ENCODE results near the gene CKS2.
"Not testable (repeated sequence)": the region's sequence is repeated elsewhere in the genome, so short reads cannot be mapped to it uniquely, and the experiment has no call there.

CKS2 gene

DNA sequence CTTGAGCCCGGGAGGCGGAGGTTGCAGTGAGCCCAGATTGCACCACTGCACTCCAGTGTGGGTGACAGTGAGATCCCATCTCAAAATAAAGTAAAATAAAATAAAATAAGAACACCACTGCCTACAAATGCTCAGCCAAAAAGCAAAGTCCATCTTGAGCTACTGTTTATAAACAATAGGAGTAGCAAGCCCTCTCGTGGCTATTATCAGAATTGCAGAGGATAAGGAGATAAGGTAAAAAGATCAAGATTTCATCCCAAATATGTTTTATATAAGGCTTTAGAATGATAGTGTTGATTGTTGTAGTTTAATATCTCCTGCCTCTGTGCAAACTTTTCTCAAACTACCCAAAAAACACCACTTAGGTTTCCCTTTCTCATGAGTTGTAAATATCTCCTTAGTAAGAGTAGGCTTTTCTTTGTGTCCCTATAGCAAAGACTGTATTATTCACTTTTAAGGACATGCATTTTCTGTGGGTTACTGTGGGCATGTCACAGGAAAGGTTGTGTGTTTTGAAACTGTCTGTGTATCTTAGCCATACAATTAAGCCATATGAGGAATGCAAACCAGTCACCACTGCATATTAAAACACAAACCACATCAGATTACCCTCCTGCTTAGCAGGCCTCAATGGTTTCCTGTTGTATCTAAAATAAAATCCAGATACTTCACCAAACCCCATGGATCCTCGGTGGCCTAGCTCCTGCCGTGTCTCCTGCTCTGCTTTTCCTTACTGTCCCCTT lies 31.8 kb upstream of the CKS2 start:
- no peak overlapping the region for H3K4me2 ChIP-seq (ENCODE audit: insufficient read depth, low read length)
- no peak overlapping the region for H3K9ac ChIP-seq (ENCODE audit: low read depth, low read length)
- no peak overlapping the region for H2AFZ ChIP-seq (ENCODE audit: low read depth, low read length)
- H3K27me3 ChIP-seq (ENCODE audit: insufficient read depth, low read length, poor library complexity): no peaks in the 10 kb centered on the region
- no peaks in the 10 kb centered on the region for H4K20me1 ChIP-seq (ENCODE audit: insufficient read depth, low read length)
- peaks cover 30% of the 10 kb centered on the region for H3K4me1 ChIP-seq (ENCODE audit: insufficient read depth, low read length)
- no peaks in the 10 kb centered on the region for H3K79me2 ChIP-seq (ENCODE audit: insufficient read depth, low read length)
- H3K9me3 ChIP-seq (ENCODE audit: insufficient read depth, low read length, severe bottlenecking): peaks cover 16% of the 10 kb centered on the region
- TF ChIP-seq, protein P1, sequence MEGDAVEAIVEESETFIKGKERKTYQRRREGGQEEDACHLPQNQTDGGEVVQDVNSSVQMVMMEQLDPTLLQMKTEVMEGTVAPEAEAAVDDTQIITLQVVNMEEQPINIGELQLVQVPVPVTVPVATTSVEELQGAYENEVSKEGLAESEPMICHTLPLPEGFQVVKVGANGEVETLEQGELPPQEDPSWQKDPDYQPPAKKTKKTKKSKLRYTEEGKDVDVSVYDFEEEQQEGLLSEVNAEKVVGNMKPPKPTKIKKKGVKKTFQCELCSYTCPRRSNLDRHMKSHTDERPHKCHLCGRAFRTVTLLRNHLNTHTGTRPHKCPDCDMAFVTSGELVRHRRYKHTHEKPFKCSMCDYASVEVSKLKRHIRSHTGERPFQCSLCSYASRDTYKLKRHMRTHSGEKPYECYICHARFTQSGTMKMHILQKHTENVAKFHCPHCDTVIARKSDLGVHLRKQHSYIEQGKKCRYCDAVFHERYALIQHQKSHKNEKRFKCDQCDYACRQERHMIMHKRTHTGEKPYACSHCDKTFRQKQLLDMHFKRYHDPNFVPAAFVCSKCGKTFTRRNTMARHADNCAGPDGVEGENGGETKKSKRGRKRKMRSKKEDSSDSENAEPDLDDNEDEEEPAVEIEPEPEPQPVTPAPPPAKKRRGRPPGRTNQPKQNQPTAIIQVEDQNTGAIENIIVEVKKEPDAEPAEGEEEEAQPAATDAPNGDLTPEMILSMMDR (IDR thresholded peaks at IDR 0.05; ENCODE audit: borderline replicate concordance, extremely low read depth, low read length, poor library complexity, severe bottlenecking): peak; percentile 80
- no peak for TF ChIP-seq EZH2 (IDR thresholded peaks at IDR 0.05; ENCODE audit: borderline replicate concordance, low read depth, low read length, severe bottlenecking)
- H3K4me3 ChIP-seq (ENCODE audit: low read depth in 1 of 2, low read length in 2 of 2): no peak overlapping the region
- H3K27ac ChIP-seq (ENCODE audit: low read length): no peak overlapping the region
- DNase-seq (peak; percentile 15), ATAC-seq (ENCODE audit: insufficient read depth, low read depth) (peak; percentile 48)
- no peaks in the 10 kb centered on the region for H3K36me3 ChIP-seq (ENCODE audit: insufficient read depth, low read length)

DNA sequence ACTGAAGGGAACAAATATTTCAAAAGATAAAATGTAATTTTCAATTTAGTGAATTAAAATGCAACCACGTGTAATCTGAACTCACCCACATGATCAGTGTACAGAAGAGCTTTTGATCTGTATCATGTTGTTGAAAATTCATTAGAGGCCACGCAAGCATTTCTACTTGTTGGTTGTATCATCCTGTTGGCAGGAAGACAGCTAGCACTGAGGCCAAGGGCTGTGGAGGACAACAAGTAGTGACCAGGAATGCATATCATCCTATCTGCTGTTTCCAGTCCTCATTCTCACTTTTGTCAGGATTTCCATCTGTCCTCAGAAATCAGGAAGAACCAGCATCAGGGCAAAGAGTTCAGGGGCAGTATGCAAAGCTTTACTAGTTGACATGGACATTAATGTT lies 29.9 kb upstream of the CKS2 start:
- peaks cover 30% of the 10 kb centered on the region for H3K4me1 ChIP-seq (ENCODE audit: insufficient read depth, low read length)
- ATAC-seq (ENCODE audit: insufficient read depth, low read depth) (no peak), DNase-seq (no peak)
- no peak overlapping the region for H3K4me2 ChIP-seq (ENCODE audit: insufficient read depth, low read length)
- no peaks in the 10 kb centered on the region for H4K20me1 ChIP-seq (ENCODE audit: insufficient read depth, low read length)
- no peak overlapping the region for H3K27ac ChIP-seq (ENCODE audit: low read length)
- no peaks in the 10 kb centered on the region for H3K36me3 ChIP-seq (ENCODE audit: insufficient read depth, low read length)
- H3K9ac ChIP-seq (ENCODE audit: low read depth, low read length): no peak overlapping the region
- no peak overlapping the region for H2AFZ ChIP-seq (ENCODE audit: low read depth, low read length)
- H3K27me3 ChIP-seq (ENCODE audit: insufficient read depth, low read length, poor library complexity): no peaks in the 10 kb centered on the region
- H3K79me2 ChIP-seq (ENCODE audit: insufficient read depth, low read length): no peaks in the 10 kb centered on the region
- H3K4me3 ChIP-seq (ENCODE audit: low read depth in 1 of 2, low read length in 2 of 2): no peak overlapping the region
- H3K9me3 ChIP-seq (ENCODE audit: insufficient read depth, low read length, severe bottlenecking): no peaks in the 10 kb centered on the region
- no peak for TF ChIP-seq EZH2 (IDR thresholded peaks at IDR 0.05; ENCODE audit: borderline replicate concordance, low read depth, low read length, severe bottlenecking)
- TF ChIP-seq, protein P1 (IDR thresholded peaks at IDR 0.05; ENCODE audit: borderline replicate concordance, extremely low read depth, low read length, poor library complexity, severe bottlenecking): no peak

DNA sequence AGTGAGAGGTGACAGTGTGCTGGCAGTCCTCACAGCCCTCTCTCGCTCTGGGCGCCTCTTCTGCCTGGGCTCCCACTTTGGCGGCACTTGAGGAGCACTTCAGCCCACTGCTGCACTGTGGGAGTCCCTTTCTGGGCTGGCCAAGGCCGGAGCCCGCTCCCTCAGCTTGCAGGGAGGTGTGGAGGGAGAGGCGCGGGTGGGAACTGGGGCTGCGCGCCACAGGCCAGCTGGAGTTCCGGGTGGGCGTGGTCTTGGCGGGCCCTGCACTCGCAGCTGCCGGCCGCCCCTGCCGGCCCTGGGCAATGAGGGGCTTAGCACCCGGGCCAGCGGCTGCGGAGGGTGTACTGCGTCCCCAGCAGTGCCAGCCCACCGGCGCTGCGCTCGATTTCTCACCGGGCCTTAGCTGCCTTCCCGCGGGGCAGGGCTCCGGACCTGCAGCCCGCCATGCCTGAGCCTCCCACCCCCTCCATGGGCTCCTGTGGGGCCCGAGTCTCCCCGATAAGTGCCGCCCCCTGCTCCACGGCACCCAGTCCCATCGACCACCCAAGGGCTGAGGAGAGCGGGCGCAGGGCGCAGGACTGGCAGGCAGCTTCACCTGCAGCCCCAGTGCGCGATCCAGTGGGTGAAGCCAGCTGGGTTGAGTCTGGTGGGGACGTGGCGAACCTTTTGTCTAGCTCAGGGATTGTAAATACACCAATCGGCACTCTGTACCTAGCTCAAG lies 28.6 kb upstream of the CKS2 start:
- H3K4me1 ChIP-seq (ENCODE audit: insufficient read depth, low read length): peaks cover 18% of the 10 kb centered on the region
- H3K36me3 ChIP-seq (ENCODE audit: insufficient read depth, low read length); H3K9ac ChIP-seq (ENCODE audit: low read depth, low read length); H3K27me3 ChIP-seq (ENCODE audit: insufficient read depth, low read length, poor library complexity); H4K20me1 ChIP-seq (ENCODE audit: insufficient read depth, low read length); DNase-seq; H3K27ac ChIP-seq (ENCODE audit: low read length); H3K9me3 ChIP-seq (ENCODE audit: insufficient read depth, low read length, severe bottlenecking); H3K4me2 ChIP-seq (ENCODE audit: insufficient read depth, low read length); H3K4me3 ChIP-seq (ENCODE audit: low read depth in 1 of 2, low read length in 2 of 2); H3K79me2 ChIP-seq (ENCODE audit: insufficient read depth, low read length); H2AFZ ChIP-seq (ENCODE audit: low read depth, low read length); ATAC-seq (ENCODE audit: insufficient read depth, low read depth): not testable (repeated sequence)

DNA sequence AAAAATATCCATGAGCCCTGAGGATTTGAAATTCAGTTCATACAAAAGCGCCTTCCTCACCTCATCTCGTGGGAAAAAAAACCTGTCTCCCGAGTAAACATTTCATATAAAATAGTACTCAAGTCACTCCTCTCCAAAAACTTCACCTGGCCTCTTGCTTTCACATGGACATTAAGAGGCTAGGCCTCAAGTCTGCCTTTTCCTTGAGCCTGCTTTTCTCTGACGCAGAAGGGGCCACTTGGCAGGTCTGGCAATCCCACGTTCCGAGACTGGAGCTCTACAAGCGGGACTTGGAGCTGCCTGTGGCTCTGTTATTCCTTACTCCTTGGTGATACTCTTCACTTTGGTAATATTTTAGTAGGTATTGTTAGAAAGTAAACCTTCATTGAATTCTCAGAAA lies 26.9 kb upstream of the CKS2 start:
- no peaks in the 10 kb centered on the region for H3K79me2 ChIP-seq (ENCODE audit: insufficient read depth, low read length)
- no peaks in the 10 kb centered on the region for H3K27me3 ChIP-seq (ENCODE audit: insufficient read depth, low read length, poor library complexity)
- no peak for TF ChIP-seq EZH2 (IDR thresholded peaks at IDR 0.05; ENCODE audit: borderline replicate concordance, low read depth, low read length, severe bottlenecking)
- TF ChIP-seq, protein P1 (IDR thresholded peaks at IDR 0.05; ENCODE audit: borderline replicate concordance, extremely low read depth, low read length, poor library complexity, severe bottlenecking): no peak
- H3K27ac ChIP-seq (ENCODE audit: low read length): no peak overlapping the region
- H3K36me3 ChIP-seq (ENCODE audit: insufficient read depth, low read length): no peaks in the 10 kb centered on the region
- H3K4me3 ChIP-seq (ENCODE audit: low read depth in 1 of 2, low read length in 2 of 2): no peak overlapping the region
- ATAC-seq (ENCODE audit: insufficient read depth, low read depth) (no peak), DNase-seq (no peak)
- H4K20me1 ChIP-seq (ENCODE audit: insufficient read depth, low read length): no peaks in the 10 kb centered on the region
- H3K9ac ChIP-seq (ENCODE audit: low read depth, low read length): no peak overlapping the region
- H3K4me2 ChIP-seq (ENCODE audit: insufficient read depth, low read length): no peak overlapping the region
- H3K4me1 ChIP-seq (ENCODE audit: insufficient read depth, low read length): peaks cover 5% of the 10 kb centered on the region
- H3K9me3 ChIP-seq (ENCODE audit: insufficient read depth, low read length, severe bottlenecking): no peaks in the 10 kb centered on the region
- H2AFZ ChIP-seq (ENCODE audit: low read depth, low read length): no peak overlapping the region
